Loucy (cell line): ENCODE results near the gene FNDC8.

ENCODE experiments used
- CTCF ChIP-seq: fragments of 200-600 bp; sonication (generic); conservative IDR thresholded peaks from 2 replicates; pipeline ENCODE4 v1.5.1; 2014; ENCODE audit warnings: mild to moderate bottlenecking, antibody characterized with exemption, low read length
- EZH2phosphoT487 ChIP-seq: fragments of 200-600 bp; IDR thresholded peaks from 2 replicates; pipeline ENCODE4 v1.6.1; 2018; ENCODE audit warnings: antibody characterized with exemption, mild to moderate bottlenecking, moderate library complexity, borderline replicate concordance

GRCh38 chr17:35129154-35129972 is 7.9 kb downstream of the FNDC8 start:
- TF ChIP-seq CTCF (no peak), EZH2phosphoT487 (no peak)
